HFFc6 (cell line): ENCODE measurements around the gene CELF2. TPM values are rescaled to one million over a fixed set of nuclear protein-coding genes. Genes with fewer than 3 reads are reported as not detected.

Experiments
- DNase-seq: peaks from one replicate; pipeline ENCODE4 v3.0.0-alpha.2; 2018
- H3K27ac Mint-ChIP-seq: 2 replicates; pipeline ENCODE4 v1.8.0; 2020; ENCODE audit warnings: mild to moderate bottlenecking, mixed read lengths
- H3K27me3 Mint-ChIP-seq: 2 replicates; pipeline ENCODE4 v1.8.0; 2021; ENCODE audit warnings: mild to moderate bottlenecking, moderate library complexity, mixed read lengths; ENCODE audit not compliant: insufficient read depth
- H3K36me3 Mint-ChIP-seq: 2 replicates; pipeline ENCODE4 v1.8.0; 2021; ENCODE audit warnings: low read depth, mixed read lengths
- H3K4me1 Mint-ChIP-seq: 2 replicates; pipeline ENCODE4 v1.8.0; 2020; ENCODE audit warnings: low read depth, mixed read lengths
- H3K4me3 Mint-ChIP-seq: 2 replicates; pipeline ENCODE4 v1.8.0; 2020; ENCODE audit warnings: mild to moderate bottlenecking, moderate library complexity, mixed read lengths
- H3K9me3 Mint-ChIP-seq: 2 replicates; pipeline ENCODE4 v1.8.0; 2020; ENCODE audit warnings: mild to moderate bottlenecking, mixed read lengths
- long read RNA-seq: library from polyadenylated mRNA; unstranded; transcript quantifications from one replicate; pipeline ENCODE4 v2.0.0, GENCODE V29; 2019
- total RNA-seq, 6 experiments: library from RNA; stranded (reverse); fragmentation: NEBNext Ultra II Directional; extraction: Animal tissue kit (Norgen Biotek cat#: 25700); gene quantifications; 2 replicates in 1 of 6; 3 replicates in 5 of 6; pipeline ENCODE4 v1.2.3, GENCODE V29; 2021
- TF ChIP-seq, protein P1 (sequence below): fragments of 200-600 bp; sonication (generic); IDR thresholded peaks from 2 replicates; pipeline ENCODE4 v1.5.0; 2021; ENCODE audit warnings: antibody characterized with exemption, mild to moderate bottlenecking

CELF2 gene
- total RNA-seq, result 1 to 10 TPM; 2.7 to 5.2 (median 3.5) TPM
- long read RNA-seq, partial matches to known transcripts, result 1 of 5 reads
- long read RNA-seq, other reads (novel, unspliced or antisense), result 3 of 5 reads

DNA sequence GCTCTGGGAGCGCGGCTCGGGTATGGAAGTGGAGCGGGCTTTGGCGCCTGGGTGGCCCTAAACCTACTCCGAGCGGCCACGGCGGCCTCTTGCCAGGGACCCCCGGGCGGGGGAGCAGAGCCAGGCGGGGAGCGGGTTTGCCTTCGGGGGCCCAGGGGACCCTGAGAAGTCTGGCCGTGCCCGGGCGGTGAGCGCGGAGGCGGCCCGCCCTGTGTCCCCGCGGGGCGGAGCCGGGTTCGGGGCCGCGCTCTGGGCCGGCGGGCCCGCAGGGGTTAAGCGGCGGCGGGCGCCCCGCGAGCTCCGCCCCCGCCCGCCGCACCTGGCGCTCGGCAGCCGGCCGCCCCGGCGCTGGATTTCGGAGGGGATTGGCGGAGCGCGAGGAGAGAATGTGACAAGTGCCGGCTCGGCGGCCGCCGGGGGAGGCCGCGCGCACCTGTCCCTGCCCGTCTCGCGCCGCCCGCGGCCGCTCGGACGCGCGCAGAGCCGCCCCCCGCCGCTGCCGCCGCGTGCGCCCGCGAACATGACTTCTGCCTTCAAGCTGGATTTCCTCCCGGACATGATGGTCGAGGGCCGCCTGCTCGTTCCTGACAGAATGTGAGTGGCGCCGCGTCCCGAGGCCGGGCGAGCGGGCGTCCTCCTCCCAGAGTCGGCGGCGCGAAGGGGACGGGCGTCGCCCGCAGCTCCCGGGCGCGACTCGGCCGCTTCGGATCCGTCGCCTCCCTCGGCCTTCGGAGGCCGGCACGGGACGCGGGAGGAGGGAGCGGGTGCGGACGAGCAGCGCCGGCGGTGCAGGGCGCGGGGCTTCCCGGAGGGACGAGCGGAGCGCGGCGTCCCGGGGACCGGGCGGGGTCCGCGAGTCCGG lies at the start of gene CELF2:
Gene CELF2 (plus strand): TSS at position 303 of the 862 bp plus-strand sequence. CDS start 218 bp downstream, at position 521.
- DNase-seq, result no peak
- TF ChIP-seq, protein P1, sequence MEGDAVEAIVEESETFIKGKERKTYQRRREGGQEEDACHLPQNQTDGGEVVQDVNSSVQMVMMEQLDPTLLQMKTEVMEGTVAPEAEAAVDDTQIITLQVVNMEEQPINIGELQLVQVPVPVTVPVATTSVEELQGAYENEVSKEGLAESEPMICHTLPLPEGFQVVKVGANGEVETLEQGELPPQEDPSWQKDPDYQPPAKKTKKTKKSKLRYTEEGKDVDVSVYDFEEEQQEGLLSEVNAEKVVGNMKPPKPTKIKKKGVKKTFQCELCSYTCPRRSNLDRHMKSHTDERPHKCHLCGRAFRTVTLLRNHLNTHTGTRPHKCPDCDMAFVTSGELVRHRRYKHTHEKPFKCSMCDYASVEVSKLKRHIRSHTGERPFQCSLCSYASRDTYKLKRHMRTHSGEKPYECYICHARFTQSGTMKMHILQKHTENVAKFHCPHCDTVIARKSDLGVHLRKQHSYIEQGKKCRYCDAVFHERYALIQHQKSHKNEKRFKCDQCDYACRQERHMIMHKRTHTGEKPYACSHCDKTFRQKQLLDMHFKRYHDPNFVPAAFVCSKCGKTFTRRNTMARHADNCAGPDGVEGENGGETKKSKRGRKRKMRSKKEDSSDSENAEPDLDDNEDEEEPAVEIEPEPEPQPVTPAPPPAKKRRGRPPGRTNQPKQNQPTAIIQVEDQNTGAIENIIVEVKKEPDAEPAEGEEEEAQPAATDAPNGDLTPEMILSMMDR, result no peak
- Mint-ChIP-seq H3K27ac (no peak within 1 kb of the TSS), H3K36me3 (no peaks in the 10 kb centered on the region), H3K9me3 (peaks cover 4% of the 10 kb centered on the region; the same call in 1 of the 2 replicates), H3K4me3 (no peak within 1 kb of the TSS), H3K27me3 (peaks cover 7% of the 10 kb centered on the region), H3K4me1 (no peaks in the 10 kb centered on the region)

DNA sequence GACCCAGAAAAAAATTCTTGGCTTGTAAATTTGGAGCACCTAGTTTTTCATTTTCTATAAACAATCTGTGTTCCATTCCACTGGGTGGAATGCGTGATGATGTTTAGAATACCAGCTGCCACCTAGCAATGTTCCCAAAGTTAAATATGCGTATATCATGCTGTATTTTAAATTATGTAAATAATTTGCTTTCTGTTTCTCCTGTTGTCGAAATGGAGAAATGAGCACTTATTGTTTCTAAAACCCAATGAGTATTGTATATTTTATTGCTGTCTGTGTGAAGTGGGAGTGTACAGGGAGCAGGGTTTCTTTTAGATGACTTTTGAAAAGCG lies 49.4 kb upstream of the CELF2 start:
- Mint-ChIP-seq H3K27me3 (peaks cover 2% of the 10 kb centered on the region), H3K4me1 (no peaks in the 10 kb centered on the region), H3K9me3 (no peaks in the 10 kb centered on the region; the same call in 1 of the 2 replicates), H3K36me3 (no peaks in the 10 kb centered on the region), H3K27ac (no peak overlapping the region), H3K4me3 (no peak overlapping the region)
- no peak for DNase-seq
- TF ChIP-seq, protein P1, result no peak

DNA sequence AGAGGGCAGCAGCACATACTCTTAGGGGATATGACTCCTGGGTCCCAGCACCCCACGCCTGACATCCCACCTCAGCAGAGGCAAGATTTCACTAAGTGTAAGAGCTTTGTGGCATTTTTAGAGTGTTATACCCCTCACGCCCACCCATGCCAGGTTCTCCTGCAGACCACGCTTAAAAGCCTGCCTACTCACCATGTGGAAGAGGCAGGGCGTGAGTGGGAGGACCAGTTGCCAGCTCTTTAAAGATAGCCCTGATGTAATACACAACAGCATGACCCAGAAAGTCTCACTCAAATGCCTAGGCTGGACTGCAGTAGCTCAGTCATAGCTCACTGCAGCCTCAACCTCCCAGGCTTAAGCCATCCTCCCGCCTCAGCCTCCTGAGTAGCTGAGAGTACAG lies 44.4 kb upstream of the CELF2 start:
- DNase-seq, result no peak
- peaks cover 8% of the 10 kb centered on the region; the same call in 1 of the 2 replicates for H3K9me3 Mint-ChIP-seq
- no peaks in the 10 kb centered on the region for H3K4me1 Mint-ChIP-seq
- no peaks in the 10 kb centered on the region; the same call in 1 of the 2 replicates for H3K27me3 Mint-ChIP-seq
- TF ChIP-seq, protein P1, result no peak
- H3K27ac Mint-ChIP-seq, result no peak overlapping the region
- H3K4me3 Mint-ChIP-seq, result no peak overlapping the region
- H3K36me3 Mint-ChIP-seq, result no peaks in the 10 kb centered on the region

DNA sequence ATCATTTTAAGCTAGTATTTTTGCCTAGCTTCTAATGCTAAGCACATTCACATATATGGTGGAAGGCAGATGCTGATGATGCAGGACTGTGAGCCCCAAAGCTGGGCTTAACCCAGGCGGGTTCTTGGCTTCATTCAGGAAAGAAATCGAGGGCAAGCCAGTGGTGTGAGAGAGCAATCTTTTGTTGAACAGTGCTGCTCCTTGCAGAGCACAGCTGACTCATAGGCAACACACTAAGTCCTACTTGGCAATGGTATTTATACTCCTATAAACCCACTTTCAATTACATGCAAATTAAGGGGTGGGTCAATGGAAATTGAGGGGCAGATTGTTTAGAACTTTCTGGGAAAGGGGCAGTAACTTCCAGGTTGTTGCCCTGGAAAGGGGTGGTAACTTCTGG lies 42.0 kb upstream of the CELF2 start:
- Mint-ChIP-seq H3K4me3 (no peak overlapping the region), H3K36me3 (no peaks in the 10 kb centered on the region), H3K27ac (no peak overlapping the region), H3K4me1 (no peaks in the 10 kb centered on the region), H3K27me3 (no peaks in the 10 kb centered on the region; the same call in 1 of the 2 replicates), H3K9me3 (peaks cover 8% of the 10 kb centered on the region; the same call in 1 of the 2 replicates)
- TF ChIP-seq, protein P1, result no peak
- DNase-seq, result no peak

DNA sequence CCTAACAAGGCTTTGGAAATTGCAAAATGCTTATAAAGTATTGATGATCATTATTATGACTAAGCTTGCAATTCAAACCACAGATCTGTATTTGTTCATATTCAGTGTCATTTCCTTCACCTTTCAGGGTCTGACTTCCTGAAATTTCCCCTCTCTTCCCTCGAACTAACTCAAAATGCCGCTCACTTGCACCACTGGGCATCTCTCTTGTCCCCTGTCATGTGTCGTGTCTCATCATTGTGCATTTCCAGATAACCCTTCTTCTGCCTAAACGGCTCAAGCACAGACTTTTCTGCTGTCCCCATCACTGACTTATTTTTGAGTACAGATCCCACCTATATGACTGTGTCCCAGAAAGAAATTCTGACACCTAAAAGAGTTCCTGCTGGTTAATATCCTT lies 41.0 kb upstream of the CELF2 start:
- Mint-ChIP-seq H3K4me1 (no peaks in the 10 kb centered on the region), H3K4me3 (no peak overlapping the region), H3K27ac (no peak overlapping the region), H3K27me3 (no peaks in the 10 kb centered on the region), H3K36me3 (no peaks in the 10 kb centered on the region), H3K9me3 (peaks cover 8% of the 10 kb centered on the region; the same call in 1 of the 2 replicates)
- TF ChIP-seq, protein P1, result no peak
- DNase-seq, result no peak
